Keratinocyte (primary cell): ENCODE results near the gene DCK. TPM values are rescaled to one million over a fixed set of nuclear protein-coding genes. Genes with fewer than 3 reads are reported as not detected.

ENCODE experiments used
- DNase-seq: peaks from one replicate; pipeline ENCODE4 v3.0.0-alpha.2; 2011; ENCODE audit warnings: low read depth, missing footprints, low spot score
- FAIRE-seq: peaks from 2 replicates; lab custom pipeline; 2011; peaks lifted over from hg19 to GRCh38; lab: Jason Lieb, UNC
- H2AFZ ChIP-seq: 2 replicates; pipeline ENCODE4 v1.6.0; 2012; ENCODE audit warnings: low read length, control low read depth, inconsistent platforms; ENCODE audit not compliant: control insufficient read depth
- H3K27ac ChIP-seq: 2 replicates; pipeline ENCODE4 v1.5.1; 2011; ENCODE audit warnings: low read length; ENCODE audit not compliant: control insufficient read depth, insufficient read depth
- H3K27me3 ChIP-seq: 3 replicates; pipeline ENCODE4 v1.6.0; 2011; ENCODE audit warnings: low read length; ENCODE audit not compliant: control insufficient read depth, insufficient read depth; ENCODE audit errors: extremely low read depth
- H3K36me3 ChIP-seq, 2 experiments: 2 replicates in 1 of 2; 3 replicates in 1 of 2; pipeline ENCODE4 v1.5.1; 2011; ENCODE audit warnings: low read length in 2 of 2, mild to moderate bottlenecking in 1 of 2; ENCODE audit not compliant: control insufficient read depth in 2 of 2, insufficient read depth in 2 of 2; ENCODE audit errors: extremely low read depth in 1 of 2
- H3K4me1 ChIP-seq: 3 replicates; pipeline ENCODE4 v1.5.1; 2011; ENCODE audit warnings: low read length; ENCODE audit not compliant: control insufficient read depth, insufficient read depth; ENCODE audit errors: extremely low read depth
- H3K4me2 ChIP-seq: 3 replicates; pipeline ENCODE4 v1.6.0; 2011; ENCODE audit warnings: low read depth, low read length; ENCODE audit not compliant: control insufficient read depth, insufficient read depth; ENCODE audit errors: extremely low read depth
- H3K4me3 ChIP-seq, 3 experiments: fragments of 200-600 bp in 1 of 3; sonication (generic) in 1 of 3; 2 replicates in 2 of 3; 3 replicates in 1 of 3; pipeline ENCODE4 v1.5.1; 2011 to 2016; ENCODE audit warnings: low read length in 3 of 3, mild to moderate bottlenecking in 3 of 3, control low read depth in 2 of 3, inconsistent platforms in 1 of 3, low read depth in 1 of 3, mixed read lengths in 1 of 3, mixed run types in 1 of 3, moderate library complexity in 1 of 3; ENCODE audit not compliant: control insufficient read depth in 2 of 3, insufficient read depth in 2 of 3; ENCODE audit errors: extremely low read depth in 1 of 3
- H3K79me2 ChIP-seq: 2 replicates; pipeline ENCODE4 v1.6.0; 2012; ENCODE audit warnings: low read length; ENCODE audit not compliant: control insufficient read depth, insufficient read depth
- H3K9ac ChIP-seq: 3 replicates; pipeline ENCODE4 v1.6.0; 2011; ENCODE audit warnings: low read length; ENCODE audit not compliant: control insufficient read depth, insufficient read depth; ENCODE audit errors: extremely low read depth
- H3K9me1 ChIP-seq: 3 replicates; pipeline ENCODE4 v1.6.0; 2011; ENCODE audit warnings: low read length; ENCODE audit not compliant: control insufficient read depth, insufficient read depth; ENCODE audit errors: extremely low read depth
- H3K9me3 ChIP-seq: 2 replicates; pipeline ENCODE4 v1.5.1; 2012; ENCODE audit warnings: low read depth, low read length; ENCODE audit not compliant: control insufficient read depth
- H4K20me1 ChIP-seq: 3 replicates; pipeline ENCODE4 v1.6.0; 2011; ENCODE audit warnings: low read length; ENCODE audit not compliant: control insufficient read depth, insufficient read depth; ENCODE audit errors: extremely low read depth
- CTCF ChIP-seq, 3 experiments: IDR thresholded peaks in 1 of 3; conservative IDR thresholded peaks in 1 of 3; optimal IDR thresholded peaks in 1 of 3; 2 replicates in 2 of 3; 3 replicates in 1 of 3; pipeline versions ENCODE3 to v1.5.1; 2011; ENCODE audit warnings: low read length in 3 of 3, mild to moderate bottlenecking in 3 of 3, moderate library complexity in 2 of 3, control low read depth in 1 of 3, inconsistent platforms in 1 of 3; ENCODE audit not compliant: insufficient read depth in 2 of 3; ENCODE audit errors: extremely low read depth in 1 of 3
- EZH2 ChIP-seq: IDR thresholded peaks from one replicate; pipeline ENCODE4 v1.6.1; 2012; ENCODE audit warnings: inconsistent platforms, mild to moderate bottlenecking, low read length, moderate library complexity
- dilution Hi-C: fragments of 300-500 bp; cut with MboI; formaldehyde crosslinking; loops from one replicate; pipeline ENCODE4 v1.7.0; 2020; ENCODE audit warnings: low sequenced_read_pairs; ENCODE audit not compliant: extremely low pct_ligation_motif_present
- polyA plus RNA-seq, 5 experiments: library from polyadenylated mRNA; depleted of rRNA in 3 of 5; stranded (reverse) in 3 of 5; stranded (forward) in 1 of 5; unstranded in 1 of 5; fragments of >200 nt; gene quantifications; 1 replicate in 1 of 5; 2 replicates in 3 of 5; 3 replicates in 1 of 5; pipeline versions ENCODE4 v1.2.1 to v1.2.3, GENCODE V29; 2011 to 2012; ENCODE audit warnings: missing spikeins in 2 of 5, low read depth in 1 of 5, low replicate concordance in 1 of 5

The DCK gene
- polyA plus RNA-seq, 1 donor (not counting 4 experiments of a cell fraction or from before 2014, with no cell fraction given), result 11.3 TPM

DNA sequence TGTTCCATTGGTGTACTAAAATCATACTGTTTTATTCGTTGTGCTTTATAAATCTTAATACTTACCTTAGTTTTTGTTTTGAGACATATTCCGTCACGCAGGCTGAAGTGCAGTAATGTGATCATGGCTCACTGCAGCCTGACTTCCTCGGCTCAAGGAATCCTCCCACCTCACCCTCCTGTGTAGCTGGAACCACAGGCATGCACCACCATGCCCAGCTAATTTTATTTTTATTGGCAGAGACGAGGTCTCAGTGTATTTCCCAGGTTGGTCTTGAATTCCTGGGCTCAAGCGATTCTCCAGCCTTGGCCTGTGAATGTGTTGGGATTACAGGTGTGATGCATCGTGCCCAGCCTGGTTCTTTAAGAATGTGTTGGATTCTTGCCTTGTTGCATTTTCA is 24.4 kb upstream of the DCK start:
- Histone ChIP-seq H3K4me3 (no peak overlapping the region), H3K9me3 (no peaks in the 10 kb centered on the region), H3K4me2 (no peak overlapping the region), H3K27ac (no peak overlapping the region), H3K9me1 (no peaks in the 10 kb centered on the region), H3K9ac (no peak overlapping the region), H3K36me3 (peaks cover 0 to 5% of the 10 kb centered on the region in 2 experiments), H4K20me1 (no peaks in the 10 kb centered on the region), H3K27me3 (no peaks in the 10 kb centered on the region), H3K4me1 (no peaks in the 10 kb centered on the region), H2AFZ (no peak overlapping the region), H3K79me2 (no peaks in the 10 kb centered on the region)
- TF ChIP-seq CTCF (optimal IDR thresholded peaks at IDR 0.05 in 1 of 3, IDR thresholded peaks at IDR 0.05 in 1 of 3, conservative IDR thresholded peaks at IDR 0.05 in 1 of 3; ENCODE audit: extremely low read depth in 1 of 3, insufficient read depth in 2 of 3, low read length in 3 of 3), result no peak
- dilution Hi-C loops, result no loop called here
- DNase-seq, result no peak
- FAIRE-seq, result no peak

DNA sequence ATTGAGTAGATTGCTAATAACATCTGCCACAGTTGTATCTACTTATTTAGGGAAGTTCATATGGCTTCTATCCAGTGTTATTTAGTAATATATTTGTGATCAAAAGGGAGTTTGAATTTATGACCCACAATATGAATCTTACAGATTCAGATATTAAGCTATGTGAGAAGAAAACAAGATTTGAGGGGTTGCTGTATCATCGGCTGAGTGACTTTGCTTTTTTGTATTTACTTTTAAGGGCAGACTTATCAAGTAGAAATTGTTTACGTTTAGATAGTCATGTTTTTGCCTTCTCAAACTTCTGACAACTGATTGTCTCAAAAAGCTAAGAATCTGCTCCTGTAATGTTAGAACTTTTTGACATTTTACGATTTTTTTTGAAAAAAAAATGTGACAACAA is 17.2 kb upstream of the DCK start:
- dilution Hi-C loops, result no loop called here
- no peak for TF ChIP-seq CTCF (optimal IDR thresholded peaks at IDR 0.05 in 1 of 3, IDR thresholded peaks at IDR 0.05 in 1 of 3, conservative IDR thresholded peaks at IDR 0.05 in 1 of 3; ENCODE audit: extremely low read depth in 1 of 3, insufficient read depth in 2 of 3, low read length in 3 of 3)
- no peak for TF ChIP-seq EZH2
- DNase-seq, result no peak
- no peak overlapping the region for H3K27ac ChIP-seq
- no peak for FAIRE-seq
- no peaks in the 10 kb centered on the region for H3K36me3 ChIP-seq
- H2AFZ ChIP-seq, result no peak overlapping the region
- H3K4me2 ChIP-seq, result no peak overlapping the region
- no peaks in the 10 kb centered on the region for H3K79me2 ChIP-seq
- H3K9me1 ChIP-seq, result no peaks in the 10 kb centered on the region
- no peaks in the 10 kb centered on the region for H3K9me3 ChIP-seq
- H3K4me3 ChIP-seq, result no peak overlapping the region
- no peaks in the 10 kb centered on the region for H3K4me1 ChIP-seq
- H3K9ac ChIP-seq, result no peak overlapping the region
- no peaks in the 10 kb centered on the region for H4K20me1 ChIP-seq
- H3K27me3 ChIP-seq, result no peaks in the 10 kb centered on the region
